Measurements from ENCODE around the gene BHLHE23.

Gene BHLHE23

DNA sequence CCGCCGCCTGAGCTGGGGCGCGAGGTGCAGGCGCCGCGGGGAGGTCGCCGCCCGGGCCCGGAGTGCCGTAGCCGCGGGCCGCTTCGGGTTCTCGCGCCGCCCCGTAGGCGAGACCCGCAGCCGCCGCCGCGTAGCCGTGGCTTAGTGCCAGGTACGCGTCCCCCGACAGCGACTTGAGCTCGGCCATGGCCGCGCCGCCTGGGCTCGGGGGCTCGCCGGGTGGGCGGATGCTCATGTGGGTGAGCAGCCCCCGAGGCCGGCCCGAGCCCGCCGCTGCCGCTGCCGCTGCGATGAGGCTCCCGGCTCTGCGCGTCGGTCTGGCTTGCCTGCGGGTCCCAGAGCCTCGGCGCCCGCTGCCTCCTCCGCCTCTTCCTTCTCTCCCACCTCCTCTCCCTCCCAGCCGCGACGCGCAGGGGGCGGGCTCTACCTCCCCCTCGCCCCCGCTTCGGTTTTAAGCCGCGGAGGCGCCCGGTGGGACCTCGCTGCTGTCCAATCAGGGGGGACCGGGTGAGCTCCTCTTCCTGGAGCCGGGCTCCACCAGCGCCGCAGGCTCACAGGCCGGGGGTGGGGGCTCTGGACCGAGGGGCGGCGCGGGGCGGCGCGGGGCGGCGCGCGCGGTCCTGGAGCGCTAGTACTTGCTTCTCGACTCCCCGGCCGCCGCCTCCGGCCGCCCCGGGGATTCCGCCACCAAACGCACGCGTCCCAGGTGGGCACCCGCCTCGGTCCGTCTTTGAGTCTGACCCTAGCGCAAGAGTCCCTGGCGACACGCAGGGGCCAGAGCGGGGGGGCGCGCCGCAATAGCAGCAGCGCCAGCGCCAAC, at the start of gene BHLHE23:
BHLHE23 (minus strand) TSS at position 425 of the 820 bp plus-strand sequence; CDS start at position 235, 190 bp downstream.
- no peak for DNase-seq

DNA sequence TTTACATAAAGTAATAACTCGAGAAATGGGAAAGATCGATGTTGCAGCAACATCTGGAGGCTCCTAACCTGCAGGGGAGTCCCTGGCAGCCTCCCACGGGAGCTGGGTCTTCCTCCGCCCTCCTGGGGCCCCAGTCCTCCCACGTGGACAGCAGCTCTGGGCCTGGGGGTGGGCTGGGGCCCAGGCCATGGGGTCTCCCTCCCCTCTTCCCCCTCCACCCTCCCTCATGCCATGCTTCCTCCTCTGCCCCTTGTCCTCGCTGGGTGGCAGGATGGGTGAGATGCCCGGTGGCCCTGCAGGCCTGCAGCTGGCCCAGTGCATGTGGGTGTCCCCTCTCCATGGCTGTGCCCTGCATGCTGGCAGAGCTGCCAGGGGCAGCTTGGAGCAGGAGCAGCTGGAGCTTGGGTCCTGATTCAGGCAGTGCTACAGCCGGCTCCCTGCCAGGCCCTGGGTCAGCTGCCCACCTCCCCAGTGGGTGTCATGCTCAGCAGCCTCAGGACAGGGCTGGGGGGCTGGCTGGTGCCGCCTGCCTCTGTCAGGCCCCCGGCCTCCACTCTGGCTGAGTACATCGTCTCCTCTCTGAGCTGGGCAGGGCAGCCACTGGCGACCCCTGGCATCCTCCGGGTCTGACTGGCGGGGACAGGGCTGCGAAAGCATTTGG, 48.9 kb upstream of the BHLHE23 start:
- no peak for DNase-seq

GRCh38 chr20:63054681-63055240, 48.0 kb upstream of the BHLHE23 start:
- DNase-seq = no peak

- DNase-seq = no peak
Observed at GRCh38 chr20:63054103-63054474, 47.3 kb upstream of the BHLHE23 start.

- no peak for DNase-seq
Observed at GRCh38 chr20:63053432-63054102, 46.8 kb upstream of the BHLHE23 start.

GRCh38 chr20:63052571-63053431, 46.0 kb upstream of the BHLHE23 start:
- no peak for DNase-seq

GRCh38 chr20:63051911-63052310, 45.1 kb upstream of the BHLHE23 start:
- DNase-seq = no peak

- no peak for DNase-seq
Observed at GRCh38 chr20:63051186-63051860, 44.6 kb upstream of the BHLHE23 start.

DNA sequence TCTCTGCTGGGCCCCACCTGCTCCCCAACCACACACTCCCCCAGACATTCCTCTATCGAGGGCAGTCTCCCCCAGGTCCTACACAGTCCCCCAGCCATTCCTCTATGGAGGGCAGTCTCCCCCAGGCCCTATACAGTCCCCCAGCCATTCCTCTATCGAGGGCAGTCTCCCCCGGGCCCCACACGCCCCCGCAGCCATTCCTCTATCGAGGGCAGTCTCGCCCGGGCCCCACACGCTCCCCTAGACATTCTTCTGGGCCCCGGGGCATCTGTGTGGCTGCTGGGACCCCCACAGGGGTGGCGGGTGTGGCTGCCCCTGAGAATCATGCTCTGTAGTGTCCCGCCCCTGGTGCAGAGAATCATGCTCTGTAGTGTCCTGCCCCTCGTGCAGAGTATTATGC, 43.6 kb upstream of the BHLHE23 start:
- no peak for DNase-seq

DNA sequence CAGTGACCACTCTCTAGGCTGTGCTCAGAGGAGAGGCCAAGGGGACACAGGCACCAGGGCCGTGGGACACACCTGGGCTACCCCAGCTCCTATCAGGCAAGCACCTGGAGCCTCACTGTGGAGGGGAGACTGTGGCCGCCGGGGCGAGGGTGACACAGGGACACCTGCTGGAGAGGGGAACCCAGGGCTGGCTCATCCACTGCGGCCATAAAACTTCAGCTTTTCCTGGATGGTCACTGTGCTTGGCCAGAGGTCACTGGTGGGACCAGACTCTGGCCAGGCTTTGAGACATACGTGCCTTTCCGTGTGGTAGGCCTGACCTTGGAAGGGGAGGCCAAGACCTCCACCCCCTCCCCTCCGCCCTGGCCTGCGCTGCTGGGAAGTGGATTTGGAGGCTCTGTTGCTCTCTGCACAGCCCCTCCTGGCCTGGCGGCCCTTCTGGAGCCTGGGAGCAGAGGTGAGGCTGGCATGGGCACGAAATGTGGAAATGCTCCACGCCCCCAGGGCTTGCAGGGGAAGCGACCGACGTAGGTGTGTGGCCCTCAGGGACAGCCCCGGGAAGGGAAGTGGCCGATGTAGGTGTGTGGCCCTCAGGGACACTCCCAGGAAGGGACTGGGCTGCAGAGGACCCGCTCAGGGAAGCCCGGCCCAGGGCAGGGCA, 42.9 kb upstream of the BHLHE23 start:
- DNase-seq = no peak

DNA sequence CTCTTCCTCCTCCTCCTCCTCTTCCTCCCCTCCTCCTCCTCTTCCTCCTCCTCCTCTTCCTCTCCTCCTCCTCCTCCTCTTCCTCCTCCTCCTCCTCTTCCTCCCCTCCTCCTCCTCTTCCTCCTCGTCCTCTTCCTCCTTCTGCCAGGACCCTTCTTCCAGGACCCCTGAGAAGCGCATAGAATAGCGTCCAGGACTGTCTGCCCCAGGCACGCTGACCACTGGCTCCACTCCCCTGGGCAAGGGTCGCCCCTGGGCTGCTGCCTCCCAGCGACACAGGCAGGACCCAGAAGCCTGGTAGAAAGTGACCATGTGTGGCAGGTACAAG, 42.4 kb upstream of the BHLHE23 start:
- no peak for DNase-seq

GRCh38 chr20:63048516-63049190, 41.9 kb upstream of the BHLHE23 start:
- no peak for DNase-seq

- no peak for DNase-seq
Observed at GRCh38 chr20:63047946-63048345, 41.2 kb upstream of the BHLHE23 start.

DNA sequence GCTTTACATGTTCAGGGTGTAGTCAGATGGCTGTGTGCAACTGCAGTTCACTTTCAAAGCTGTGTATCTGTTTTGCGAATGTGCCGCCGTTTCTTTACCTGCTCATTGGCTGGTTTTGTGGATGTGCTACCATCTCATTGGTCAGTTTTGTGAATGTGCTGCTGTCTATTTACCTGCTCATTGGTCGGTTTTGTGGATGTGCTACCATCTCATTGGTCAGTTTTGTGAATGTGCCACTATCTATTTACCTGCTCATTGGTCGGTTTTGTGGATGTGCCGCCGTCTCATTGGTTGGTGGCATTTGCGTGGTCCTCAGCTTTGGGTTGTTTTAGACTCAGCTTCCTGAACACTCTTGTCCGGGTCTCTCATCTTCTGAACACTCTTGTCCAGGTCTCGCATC, 40.5 kb upstream of the BHLHE23 start:
- DNase-seq = no peak

DNA sequence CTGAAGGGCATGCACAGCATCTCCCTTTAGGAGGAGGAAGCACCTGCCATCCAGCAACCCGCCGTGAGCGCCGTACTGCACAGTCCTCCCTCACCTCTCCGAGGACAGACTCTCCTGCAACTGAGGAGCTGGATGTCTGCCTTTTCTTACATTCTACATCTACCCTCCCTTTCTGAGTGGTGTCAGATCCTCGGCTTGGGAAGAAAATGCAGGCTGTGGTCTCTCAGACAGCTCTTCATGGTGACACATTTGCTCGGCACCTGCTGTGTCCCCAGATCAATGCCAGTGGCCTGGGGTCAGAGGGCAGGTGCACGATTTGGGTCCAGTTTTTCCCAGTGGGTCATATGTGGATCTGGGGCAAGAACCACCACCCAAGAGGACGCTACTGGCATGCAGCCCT, 40.1 kb upstream of the BHLHE23 start:
- DNase-seq = no peak

- no peak for DNase-seq
Observed at GRCh38 chr20:63045991-63046390, 39.2 kb upstream of the BHLHE23 start.

GRCh38 chr20:63045401-63045800, 38.6 kb upstream of the BHLHE23 start:
- DNase-seq = no peak

- no peak for DNase-seq
Observed at GRCh38 chr20:63044605-63045004, 37.8 kb upstream of the BHLHE23 start.

DNA sequence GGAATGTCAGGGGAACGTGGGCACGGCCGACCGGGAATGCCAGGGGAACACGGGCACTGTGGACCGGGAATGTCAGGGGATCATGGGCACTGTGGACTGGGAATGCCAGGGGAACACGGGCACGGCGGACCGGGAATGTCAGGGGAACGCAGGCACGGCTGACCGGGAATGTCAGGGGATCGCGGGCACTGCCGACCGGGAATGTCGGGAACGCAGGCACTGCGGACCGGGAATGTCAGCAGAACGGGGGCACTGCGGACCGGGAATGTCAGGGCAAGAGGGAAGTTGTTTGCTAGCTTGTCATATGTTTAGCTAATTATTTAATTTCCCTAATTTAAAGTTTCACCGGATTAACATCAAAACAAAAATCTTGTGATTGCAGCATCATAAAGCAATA, 37.4 kb upstream of the BHLHE23 start:
- no peak for DNase-seq

DNA sequence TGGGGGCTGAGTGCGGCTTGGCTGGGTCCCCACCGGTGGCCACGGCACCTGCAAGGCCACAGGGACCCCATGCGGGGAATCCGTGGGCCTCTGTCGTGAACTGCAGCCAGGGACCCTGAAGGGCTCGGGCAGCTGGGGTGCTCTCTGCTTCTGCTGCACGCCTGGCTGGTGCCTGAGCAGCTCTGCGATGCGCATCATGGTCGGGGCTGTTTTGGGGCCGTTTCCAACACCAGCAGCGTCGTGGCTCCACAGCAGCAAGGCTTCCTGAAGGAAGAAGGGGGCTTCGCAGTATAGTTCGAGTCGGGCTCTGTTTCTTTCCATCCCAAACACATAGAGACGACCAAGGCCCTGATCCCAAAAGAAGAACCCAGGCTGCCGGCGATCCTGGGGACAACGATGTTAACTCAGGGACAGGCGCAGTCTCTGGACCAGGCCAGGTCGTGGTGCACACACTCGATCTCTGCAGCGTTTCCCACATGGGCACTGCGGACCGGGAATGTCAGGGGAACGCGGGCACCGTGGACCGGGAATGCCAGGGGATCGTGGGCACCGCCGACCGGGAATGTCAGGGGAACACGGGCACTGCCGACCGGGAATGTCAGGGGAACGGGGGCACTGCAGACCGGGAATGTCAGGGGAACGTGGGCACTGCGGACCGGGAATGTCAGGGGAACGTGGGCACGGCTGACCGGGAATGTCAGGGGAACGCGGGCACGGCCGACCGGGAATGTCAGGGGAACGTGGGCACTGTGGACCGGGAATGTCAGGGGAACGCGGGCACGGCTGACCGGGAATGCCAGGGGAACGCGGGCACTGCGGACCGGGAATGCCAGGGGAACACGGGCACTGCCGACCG, 36.8 kb upstream of the BHLHE23 start:
- DNase-seq = no peak
